NT2/D1 (cell line): Measurements from ENCODE around the gene RNF212B.

Experiments used
- DNase-seq: peaks from one replicate; pipeline ENCODE4 v3.0.0-alpha.2; 2011; ENCODE audit warnings: low read depth, low spot score
- H3K27me3 ChIP-seq: 2 replicates; pipeline ENCODE4 v1.6.0; 2011; ENCODE audit warnings: mild to moderate bottlenecking; ENCODE audit not compliant: insufficient read length, insufficient read depth
- H3K36me3 ChIP-seq: 2 replicates; pipeline ENCODE4 v1.6.1; 2011; ENCODE audit warnings: mild to moderate bottlenecking, low read length, mixed read lengths; ENCODE audit not compliant: insufficient read depth, insufficient read length
- H3K4me1 ChIP-seq: 2 replicates; pipeline ENCODE4 v1.5.1; 2011; ENCODE audit not compliant: insufficient read depth, insufficient read length
- H3K4me3 ChIP-seq: 2 replicates; pipeline ENCODE4 v1.5.1; 2011; ENCODE audit warnings: low read depth; ENCODE audit not compliant: insufficient read length
- H3K9ac ChIP-seq: 2 replicates; pipeline ENCODE4 v1.6.0; 2011; ENCODE audit warnings: low read depth; ENCODE audit not compliant: insufficient read length
- H3K9me3 ChIP-seq: 2 replicates; pipeline ENCODE4 v1.5.1; 2011; ENCODE audit warnings: mild to moderate bottlenecking, low read length; ENCODE audit not compliant: insufficient read depth
- SUZ12 ChIP-seq: IDR thresholded peaks from 2 replicates; pipeline ENCODE4 v1.6.1; 2011; ENCODE audit not compliant: insufficient read length, insufficient read depth; ENCODE audit errors: extremely low read depth
- YY1 ChIP-seq: IDR thresholded peaks from 2 replicates; pipeline ENCODE4 v1.6.1; 2011; ENCODE audit not compliant: insufficient read length, insufficient read depth
- ZNF274 ChIP-seq: IDR thresholded peaks from 2 replicates; pipeline ENCODE4 v1.6.1; 2011; ENCODE audit warnings: mild to moderate bottlenecking, low read depth, low read length

The RNF212B gene

DNA sequence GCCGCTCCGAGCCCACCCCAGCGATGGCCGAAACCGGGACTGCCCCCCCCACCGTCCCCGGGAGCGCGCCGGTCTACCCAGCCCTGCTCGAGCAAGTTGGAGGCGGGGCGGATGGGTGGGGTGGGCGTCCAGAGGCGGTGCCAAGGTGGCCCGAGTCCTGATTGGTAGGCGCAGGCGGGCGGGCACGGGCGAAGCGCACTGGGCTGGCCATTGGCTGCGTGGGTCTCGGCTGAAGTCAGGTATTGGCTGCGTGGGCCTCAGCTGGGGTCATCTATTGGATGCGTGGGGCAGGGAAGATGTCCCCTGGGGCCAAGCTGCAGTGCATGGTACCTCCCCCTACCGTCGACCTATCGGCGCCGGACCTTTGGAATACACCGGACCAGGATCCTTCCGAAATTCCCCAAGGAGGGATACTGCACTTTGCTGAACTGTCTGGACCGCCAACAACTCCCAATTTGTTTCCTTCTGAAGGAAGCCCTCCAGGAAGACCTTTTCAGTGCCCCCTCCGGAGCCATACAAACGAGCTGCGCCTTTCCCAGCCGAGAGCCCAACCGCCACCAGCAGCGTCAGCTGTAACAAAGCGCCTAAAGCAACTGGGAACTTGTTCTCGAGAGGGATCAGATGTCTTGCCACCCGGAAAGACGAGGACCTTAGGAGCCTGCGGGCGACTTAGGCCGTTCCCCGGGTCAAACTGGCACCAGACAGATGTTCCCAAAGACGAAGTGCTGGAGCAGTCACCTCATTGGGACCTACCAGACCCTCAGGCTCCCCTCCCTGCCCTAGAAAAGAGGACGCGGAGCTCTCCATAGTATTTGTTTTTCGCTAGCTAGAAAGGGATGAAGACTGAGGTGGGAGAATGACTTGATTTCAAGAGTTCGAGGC lies 48.5 kb downstream of the RNF212B start, which contains the start of gene HOMEZ:
TSS of gene HOMEZ (minus strand) at position 113 of the 882 bp plus-strand sequence. CDS start 180 bp downstream, outside the sequence.
- Histone ChIP-seq H3K4me3 (peak within 1 kb of the TSS; percentile 81), H3K4me1 (peaks cover 4% of the 10 kb centered on the region), H3K36me3 (peaks cover 5% of the 10 kb centered on the region), H3K27me3 (peaks cover 45% of the 10 kb centered on the region), H3K9ac (peak within 1 kb of the TSS; percentile 89), H3K9me3 (no peaks in the 10 kb centered on the region)
- DNase-seq, result peak; percentile 93
- TF ChIP-seq SUZ12 (no peak), ZNF274 (no peak), YY1 (no peak)

DNA sequence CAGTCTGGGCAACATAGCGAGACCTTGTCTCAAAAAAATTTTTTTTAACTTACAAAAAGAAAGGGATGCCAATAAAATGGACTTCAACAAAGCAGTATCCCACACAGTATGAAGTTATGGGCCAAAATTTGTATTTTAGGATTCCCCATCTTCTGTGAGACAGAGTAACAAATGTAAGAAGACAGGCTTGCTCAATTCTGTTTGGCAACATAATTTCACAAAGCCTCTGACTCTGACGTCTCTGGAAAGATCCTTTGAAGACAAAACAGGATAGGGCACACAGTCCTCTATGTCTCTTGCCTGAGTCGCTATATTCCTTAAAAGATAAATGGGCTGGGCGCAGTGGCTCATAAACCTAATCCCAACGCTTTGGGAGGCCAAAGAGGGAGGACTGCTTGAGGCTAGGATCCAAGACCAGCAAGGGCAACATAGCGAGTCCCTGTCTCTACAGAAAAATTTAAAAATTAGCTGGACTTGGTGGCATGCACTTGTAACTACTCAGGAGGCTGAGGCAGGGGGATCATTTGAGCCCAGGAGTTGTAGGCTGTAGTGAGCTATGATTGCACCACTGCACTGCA lies 49.3 kb downstream of the RNF212B start:
- Histone ChIP-seq H3K27me3 (peaks cover 52% of the 10 kb centered on the region), H3K4me3 (peak overlapping the region; percentile 41), H3K9ac (no peak overlapping the region), H3K36me3 (peaks cover 5% of the 10 kb centered on the region), H3K4me1 (peaks cover 4% of the 10 kb centered on the region), H3K9me3 (no peaks in the 10 kb centered on the region)
- no peak for DNase-seq
- TF ChIP-seq SUZ12 (no peak), YY1 (no peak), ZNF274 (no peak)

DNA sequence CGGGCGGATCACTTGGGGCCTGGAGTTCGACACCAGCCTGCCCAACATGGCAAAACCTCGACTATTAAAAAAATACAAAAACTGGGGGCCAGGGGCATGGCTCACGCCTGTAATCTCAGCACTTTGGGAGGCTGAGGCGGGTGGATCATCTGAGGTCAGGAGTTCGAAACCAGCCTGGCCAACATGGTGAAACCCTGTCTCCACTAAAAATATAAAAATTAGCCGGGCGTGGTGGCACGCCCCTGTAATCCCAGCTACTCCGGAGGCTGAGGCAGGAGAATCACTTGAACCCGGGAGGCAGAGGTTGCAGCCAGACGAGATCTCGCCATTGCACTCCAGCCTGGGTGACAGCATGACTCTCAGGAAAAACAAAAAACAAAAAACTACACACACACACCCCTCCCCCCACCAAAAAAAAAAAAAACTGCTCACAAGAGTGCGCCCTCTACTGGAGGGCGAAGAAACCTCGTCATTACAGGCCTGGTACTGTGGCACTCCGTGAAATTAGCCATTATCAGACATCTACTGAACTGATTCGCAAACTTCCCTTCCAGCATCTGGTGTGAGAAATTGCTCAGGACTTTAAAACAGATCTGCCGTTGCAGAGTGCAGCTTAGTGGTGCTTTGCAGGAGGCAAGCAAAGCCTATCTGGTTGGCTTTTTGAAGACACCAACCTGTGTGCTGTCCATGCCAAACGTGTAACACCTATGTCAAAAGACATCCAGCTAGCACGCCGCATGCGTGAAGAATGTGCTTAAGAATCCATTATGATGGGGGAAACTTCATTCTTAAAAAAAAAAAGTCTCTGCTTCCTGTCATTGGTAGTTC lies 57.2 kb downstream of the RNF212B start:
- Histone ChIP-seq H3K36me3 (no peaks in the 10 kb centered on the region), H3K9me3 (no peaks in the 10 kb centered on the region), H3K9ac (no peak overlapping the region), H3K4me1 (peaks cover 2% of the 10 kb centered on the region), H3K4me3 (no peak overlapping the region), H3K27me3 (peaks cover 91% of the 10 kb centered on the region)
- no peak for DNase-seq
- no peak for TF ChIP-seq SUZ12
- TF ChIP-seq ZNF274, result no peak
- no peak for TF ChIP-seq YY1

DNA sequence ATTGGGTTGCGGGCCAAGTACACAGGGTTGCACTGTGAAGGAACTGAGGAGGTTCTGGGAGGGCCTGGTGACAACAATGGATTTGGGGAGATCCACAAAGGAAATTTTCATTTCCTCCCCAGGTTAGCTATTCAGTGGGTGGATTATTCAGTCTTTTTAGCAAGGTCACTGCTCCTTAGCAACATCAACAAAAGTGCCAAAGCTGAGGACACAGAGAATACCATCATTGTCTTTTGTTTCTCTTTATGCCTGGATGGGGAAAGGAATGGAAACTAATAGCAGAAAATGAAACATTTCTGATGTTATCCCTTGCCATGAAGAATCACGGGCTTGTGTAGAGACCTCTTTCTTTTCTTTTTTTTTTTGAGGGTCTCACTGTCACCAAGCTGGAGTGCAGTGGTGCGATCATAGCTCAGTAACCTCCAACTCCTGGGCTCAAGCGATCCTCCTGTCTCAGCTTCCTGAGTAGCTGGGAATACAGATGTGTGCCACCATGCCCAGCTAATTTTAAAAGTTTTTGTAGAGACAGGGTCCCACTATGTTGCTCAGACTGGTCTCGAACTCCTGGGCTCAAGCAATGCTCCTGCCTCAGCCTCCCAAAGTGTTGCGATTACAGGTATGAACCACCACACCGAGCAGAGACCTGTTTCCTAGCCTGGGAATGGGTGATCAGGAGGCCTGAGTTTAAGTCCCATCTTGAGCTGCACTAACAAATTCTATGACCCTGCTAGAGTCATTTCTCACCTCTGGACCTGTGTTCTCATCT lies 58.5 kb downstream of the RNF212B start:
- no peak overlapping the region for H3K4me3 ChIP-seq
- peaks cover 89% of the 10 kb centered on the region for H3K27me3 ChIP-seq
- DNase-seq, result no peak
- no peak for TF ChIP-seq ZNF274
- H3K9me3 ChIP-seq, result no peaks in the 10 kb centered on the region
- no peak overlapping the region for H3K9ac ChIP-seq
- peaks cover 5% of the 10 kb centered on the region for H3K4me1 ChIP-seq
- H3K36me3 ChIP-seq, result no peaks in the 10 kb centered on the region

DNA sequence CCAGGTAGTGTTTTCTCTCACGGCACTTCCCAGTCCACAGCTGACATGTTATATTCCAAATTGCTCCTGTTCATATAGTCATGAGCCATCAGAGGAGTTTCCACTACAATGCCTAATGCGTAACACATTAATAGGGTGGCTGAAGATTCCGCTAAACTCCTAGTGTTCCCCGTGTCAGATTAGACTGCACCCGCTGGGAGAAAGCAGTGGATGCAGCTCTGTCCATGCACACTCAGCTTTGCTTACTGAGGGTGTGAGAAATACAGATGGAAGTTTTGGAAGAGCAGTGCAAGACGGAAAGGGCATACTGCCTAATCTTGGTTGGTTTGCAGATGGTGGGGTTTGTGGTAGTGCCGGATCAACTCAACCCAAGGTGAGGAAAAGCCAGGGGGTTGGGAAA lies 59.4 kb downstream of the RNF212B start:
- DNase-seq, result no peak
- Histone ChIP-seq H3K4me1 (peaks cover 5% of the 10 kb centered on the region), H3K9ac (no peak overlapping the region), H3K27me3 (peaks cover 80% of the 10 kb centered on the region), H3K4me3 (no peak overlapping the region), H3K36me3 (no peaks in the 10 kb centered on the region), H3K9me3 (no peaks in the 10 kb centered on the region)
- TF ChIP-seq SUZ12, result no peak
- TF ChIP-seq YY1, result no peak
- TF ChIP-seq ZNF274, result no peak

- H3K9ac ChIP-seq, result no peak overlapping the region
- H3K9me3 ChIP-seq, result no peaks in the 10 kb centered on the region
- no peak for DNase-seq
- H3K4me1 ChIP-seq, result peaks cover 5% of the 10 kb centered on the region
- H3K36me3 ChIP-seq, result no peaks in the 10 kb centered on the region
- H3K4me3 ChIP-seq, result no peak overlapping the region
- no peak for TF ChIP-seq YY1
- no peak for TF ChIP-seq SUZ12
- no peak for TF ChIP-seq ZNF274
- H3K27me3 ChIP-seq, result peaks cover 74% of the 10 kb centered on the region
Measured at GRCh38 chr14:23297611-23298277, 60.0 kb downstream of the RNF212B start.
